GM21367 (cell line): Measurements from ENCODE around the gene EYS.
"Not testable (repeated sequence)": the region's sequence is repeated elsewhere in the genome, so short reads cannot be mapped to it uniquely, and the experiment has no call there.

Experiments used
- ATAC-seq: cut with Tn5 transposase; IDR thresholded peaks from one replicate; pipeline ENCODE4 v1.9.1; 2021; ENCODE audit not compliant: unreplicated experiment

The EYS gene

DNA sequence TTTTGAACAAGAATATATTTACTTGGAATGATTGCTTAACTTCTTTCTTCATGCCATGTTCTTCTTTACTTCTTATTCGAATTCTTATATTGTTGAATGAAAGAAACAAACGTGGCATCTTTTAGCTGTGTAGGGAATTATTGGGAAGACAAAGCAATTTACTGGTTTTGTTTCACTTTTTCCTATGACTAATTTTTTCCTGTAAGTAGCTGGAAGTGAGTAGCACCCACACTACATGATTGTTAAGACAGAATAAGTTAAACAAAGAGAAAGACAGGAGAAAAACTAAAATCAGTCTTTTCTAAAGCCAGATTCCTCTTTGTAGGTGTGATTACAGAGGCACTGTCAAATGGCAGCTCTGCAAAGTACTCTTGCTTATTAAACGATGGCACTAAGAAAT is 593.4 kb downstream of the EYS start:
- ATAC-seq, result no peak

GRCh38 chr6:65112435-65112834 is 594.6 kb downstream of the EYS start:
- ATAC-seq, result no peak

DNA sequence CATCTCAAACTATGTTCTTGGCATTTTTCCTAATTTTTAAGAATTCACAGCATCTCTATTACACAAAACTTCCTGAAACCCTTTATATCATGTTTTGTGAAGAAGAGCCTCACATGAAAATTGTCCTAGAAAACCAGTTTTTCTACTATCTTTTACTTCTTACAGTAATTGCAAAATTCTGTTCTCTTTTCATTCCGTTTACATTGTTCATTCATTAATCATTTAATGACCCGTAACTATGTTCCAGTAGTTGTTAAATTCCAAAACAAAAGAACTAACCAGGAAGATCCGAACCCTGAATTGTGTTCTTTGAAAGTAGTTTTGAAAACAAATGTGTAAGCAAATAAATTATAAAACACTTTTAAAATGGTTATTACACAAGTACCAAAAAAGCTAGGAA is 597.0 kb downstream of the EYS start:
- ATAC-seq, result no peak

DNA sequence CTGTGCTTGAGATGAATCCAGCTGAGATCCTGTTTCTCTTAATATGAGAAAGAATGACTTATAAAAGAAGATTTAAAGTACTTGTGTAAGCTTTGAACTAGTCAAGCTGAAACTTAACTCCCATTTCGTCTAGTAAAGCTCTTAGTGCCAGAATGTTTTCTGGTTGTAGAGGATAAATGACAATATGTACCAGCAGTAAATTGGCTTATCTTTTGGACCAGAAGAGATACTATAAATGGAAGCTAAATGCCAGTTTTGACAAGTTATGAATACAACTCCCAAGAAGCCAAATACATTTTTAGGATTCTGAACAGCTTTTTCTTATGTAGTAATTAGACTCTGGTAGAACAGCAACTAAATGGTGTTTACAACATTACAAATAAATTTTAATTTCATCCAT is 608.7 kb downstream of the EYS start:
- ATAC-seq, result no peak

- ATAC-seq, result no peak
Measured at GRCh38 chr6:65091561-65091960, 615.5 kb downstream of the EYS start.

DNA sequence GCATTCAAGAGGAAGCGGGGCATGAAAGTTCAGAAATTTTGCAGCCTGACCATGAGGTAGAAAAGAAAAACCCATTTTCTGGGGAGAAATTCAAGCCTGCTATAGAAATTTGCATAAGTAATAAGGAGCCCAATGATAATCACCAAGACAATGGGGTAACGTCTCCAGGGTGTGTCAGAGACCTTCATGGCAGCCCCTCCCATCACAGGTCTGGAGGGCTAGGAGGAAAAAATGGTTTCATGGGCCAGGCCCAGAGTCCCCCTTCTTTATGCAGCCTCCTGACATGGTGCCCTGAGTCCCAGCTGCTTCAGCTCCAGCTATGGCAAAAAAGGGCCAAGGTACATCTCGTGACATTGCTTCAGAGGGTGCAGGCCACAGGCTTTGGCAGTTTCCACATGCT is 618.5 kb downstream of the EYS start:
- no peak for ATAC-seq

DNA sequence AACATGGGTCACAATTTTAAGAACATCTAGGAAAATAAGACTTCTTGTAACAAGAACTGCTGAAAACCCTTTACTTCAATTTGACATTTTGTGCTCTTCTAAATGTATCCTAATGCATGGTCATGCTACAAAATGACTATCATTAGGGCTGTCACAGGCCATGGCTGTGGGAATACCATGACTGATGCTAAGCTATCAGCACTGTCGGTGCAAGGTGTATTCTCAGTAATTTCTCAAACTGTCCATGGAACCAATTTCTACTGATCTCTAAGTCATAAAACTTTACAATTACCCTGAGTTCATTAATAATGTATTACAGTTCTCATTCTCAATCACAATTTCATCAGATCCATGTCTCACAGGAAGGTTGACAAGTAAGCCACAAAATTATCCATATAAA is 625.3 kb downstream of the EYS start:
- ATAC-seq, result no peak

GRCh38 chr6:65075705-65076230 is 631.3 kb downstream of the EYS start:
- no peak for ATAC-seq

GRCh38 chr6:65072500-65072899 is 634.5 kb downstream of the EYS start:
- ATAC-seq, result no peak

DNA sequence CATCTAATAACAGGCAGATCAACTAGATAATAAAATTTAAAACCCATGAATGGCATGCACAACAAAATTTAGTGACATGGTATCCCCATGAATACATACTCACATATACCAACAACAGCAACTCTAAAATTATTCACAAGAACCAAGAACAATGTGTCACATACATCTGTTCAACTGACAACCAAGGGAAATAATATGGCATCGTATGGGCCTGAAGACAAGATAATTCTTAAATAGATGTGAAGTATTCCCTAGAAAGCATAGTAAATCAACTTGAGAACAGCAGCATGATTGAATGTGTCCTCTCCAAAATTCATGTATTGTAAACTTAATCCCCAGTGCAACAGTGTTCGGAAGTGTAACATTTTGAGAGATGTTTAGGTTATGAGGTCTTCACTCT is 635.5 kb downstream of the EYS start:
- no peak for ATAC-seq

DNA sequence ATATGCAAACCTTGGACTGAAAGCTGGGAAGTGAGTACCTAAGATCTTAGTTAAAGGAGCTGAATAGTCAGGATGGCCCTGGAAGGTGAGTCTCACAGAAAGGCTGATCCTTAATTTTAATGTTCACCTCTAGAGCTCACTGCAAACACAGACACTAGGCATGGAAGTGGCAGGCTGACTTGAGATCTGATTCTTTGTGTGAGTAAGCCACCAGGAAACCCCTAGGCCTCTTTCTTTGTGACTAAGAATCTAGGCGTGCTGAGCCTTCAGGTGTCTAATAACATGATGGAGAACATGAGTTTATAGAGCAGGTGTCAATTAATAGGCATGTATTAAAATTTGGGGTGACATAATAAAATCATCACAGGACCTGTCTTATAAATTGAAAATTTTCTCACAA is 642.2 kb downstream of the EYS start:
- no peak for ATAC-seq

- ATAC-seq, result no peak
Measured at GRCh38 chr6:65059568-65059967, 647.5 kb downstream of the EYS start.

DNA sequence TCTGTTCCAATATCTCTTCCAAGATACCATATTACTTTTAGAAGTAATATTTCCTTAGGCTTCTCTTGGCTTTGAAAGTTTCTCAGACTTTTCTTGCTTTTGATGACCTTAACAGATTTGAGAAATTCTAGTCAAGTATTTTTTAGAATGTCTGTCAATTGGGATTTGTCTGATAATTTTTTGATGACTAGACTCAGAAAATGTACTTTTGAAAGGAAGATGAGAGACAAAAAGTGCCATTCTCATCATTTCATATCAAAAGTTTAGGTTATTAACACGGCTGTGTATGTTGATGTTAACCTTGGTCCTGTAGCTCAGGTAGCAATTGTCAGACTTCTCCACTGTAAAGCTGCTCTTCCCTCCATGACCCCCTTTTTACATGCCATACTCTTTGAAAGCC is 651.5 kb downstream of the EYS start:
- ATAC-seq, result no peak

- ATAC-seq, result no peak
Measured at GRCh38 chr6:65052626-65053025, 654.4 kb downstream of the EYS start.

- no peak for ATAC-seq
Measured at GRCh38 chr6:65045801-65046200, 661.2 kb downstream of the EYS start.

DNA sequence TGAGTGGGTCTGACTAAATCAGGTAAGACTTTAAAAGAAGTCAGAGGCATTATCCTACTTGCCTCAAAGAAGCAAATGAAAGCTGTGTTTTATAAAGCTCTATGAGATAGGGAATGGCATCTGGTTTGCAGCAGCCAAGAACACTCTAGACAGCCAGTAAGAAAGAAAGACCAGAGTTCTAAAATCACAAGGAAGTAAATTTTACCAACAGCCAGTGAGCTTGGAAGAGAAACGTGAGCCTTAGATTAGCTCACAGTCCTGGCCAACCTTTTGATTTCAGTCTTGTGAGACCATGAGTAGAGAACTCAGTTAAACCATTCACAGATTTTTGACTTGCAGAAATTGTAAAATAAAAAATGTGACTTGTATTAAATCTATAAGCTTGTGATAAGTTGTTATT is 693.0 kb downstream of the EYS start:
- no peak for ATAC-seq

- ATAC-seq, result no peak
Measured at GRCh38 chr6:65006788-65007187, 700.2 kb downstream of the EYS start.

DNA sequence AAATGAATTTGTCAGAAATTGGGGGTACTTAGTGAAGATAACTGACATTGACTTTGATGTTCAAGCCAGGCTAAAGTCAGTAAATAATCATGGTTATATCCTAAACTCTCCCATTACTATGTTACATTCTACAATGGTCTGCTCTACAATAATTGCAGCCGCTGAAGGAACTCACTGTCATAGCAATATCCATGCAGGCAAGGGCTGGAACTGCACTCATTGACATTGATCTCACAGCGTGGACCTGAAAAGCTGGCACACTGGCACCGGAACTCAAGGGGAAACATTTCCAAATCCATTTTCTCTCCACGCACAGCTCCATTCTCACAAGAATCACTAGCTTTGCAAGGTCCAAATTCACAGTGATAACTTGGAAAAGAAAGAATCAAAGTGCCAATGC is 702.7 kb downstream of the EYS start:
- no peak for ATAC-seq

GRCh38 chr6:65002882-65003281 is 704.1 kb downstream of the EYS start:
- not testable (repeated sequence) for ATAC-seq

DNA sequence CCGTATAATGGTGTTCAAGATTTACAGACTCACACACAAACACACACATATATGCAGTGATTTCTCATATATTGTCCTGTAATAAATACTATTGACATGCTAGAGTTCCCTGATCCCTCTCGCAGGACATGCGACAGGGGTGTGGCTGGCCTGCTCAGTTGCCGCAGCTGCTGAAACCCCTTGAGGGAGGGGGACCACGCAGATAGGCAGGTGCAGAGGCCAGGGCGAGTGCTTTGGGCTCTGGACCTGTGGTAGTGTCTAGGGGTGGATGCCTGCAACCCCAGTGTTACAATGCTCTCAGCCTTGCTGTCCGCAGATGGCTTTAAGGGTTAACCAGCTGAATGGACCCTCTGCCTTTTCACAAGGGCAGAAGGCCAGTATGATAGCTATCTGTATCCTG is 706.2 kb downstream of the EYS start:
- no peak for ATAC-seq

DNA sequence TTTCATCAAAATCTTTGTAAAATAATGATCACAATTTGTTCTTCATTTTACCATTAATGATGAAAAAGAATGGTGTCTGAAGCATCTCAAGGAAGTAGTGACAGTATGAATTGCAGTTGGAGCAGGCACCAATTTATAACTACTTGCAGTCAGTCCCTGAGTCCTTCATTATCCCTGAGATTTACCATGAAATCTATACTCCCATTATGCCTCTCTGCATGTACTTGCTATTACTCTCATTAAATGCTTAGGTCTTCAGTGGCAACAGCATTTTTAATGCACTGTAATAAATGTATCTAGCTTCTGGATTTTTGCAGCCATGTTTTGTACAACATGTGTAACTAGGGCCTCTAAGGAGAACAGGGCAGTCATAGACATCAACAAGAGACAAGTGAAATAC is 708.8 kb downstream of the EYS start:
- no peak for ATAC-seq

DNA sequence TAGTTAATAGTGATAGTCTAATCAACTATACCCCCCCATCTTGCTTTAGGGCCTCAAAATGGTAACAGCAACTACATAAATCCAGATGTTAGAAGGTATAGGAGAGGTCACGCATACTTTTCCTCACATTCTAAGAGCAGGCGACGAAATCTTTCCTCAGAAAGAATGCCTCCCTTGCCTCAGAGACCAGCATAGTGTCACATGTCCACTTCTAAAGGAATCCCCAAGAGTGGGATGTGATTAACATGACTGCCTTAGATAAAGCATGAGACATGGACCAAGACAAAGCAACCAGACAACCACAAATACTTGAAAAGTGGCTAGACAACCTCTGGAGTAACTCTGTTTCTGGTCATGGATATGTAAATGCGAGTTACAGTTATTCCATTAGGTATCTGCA is 710.7 kb downstream of the EYS start:
- ATAC-seq, result no peak

- ATAC-seq, result no peak
Measured at GRCh38 chr6:64990652-64991304, 716.2 kb downstream of the EYS start.
